GM12872 (cell line): Measurements from ENCODE around the gene OR14A16.

Experiments used
- CTCF ChIP-seq: IDR thresholded peaks from 3 replicates; pipeline ENCODE4 v1.5.1; 2011; ENCODE audit warnings: low read depth, mild to moderate bottlenecking, low read length, moderate library complexity; ENCODE audit not compliant: insufficient read depth

The OR14A16 gene

GRCh38 chr1:247840818-247841217 is 16.9 kb upstream of the OR14A16 start:
- no peak for TF ChIP-seq CTCF

GRCh38 chr1:247833601-247834000 is 9.7 kb upstream of the OR14A16 start:
- no peak for TF ChIP-seq CTCF

DNA sequence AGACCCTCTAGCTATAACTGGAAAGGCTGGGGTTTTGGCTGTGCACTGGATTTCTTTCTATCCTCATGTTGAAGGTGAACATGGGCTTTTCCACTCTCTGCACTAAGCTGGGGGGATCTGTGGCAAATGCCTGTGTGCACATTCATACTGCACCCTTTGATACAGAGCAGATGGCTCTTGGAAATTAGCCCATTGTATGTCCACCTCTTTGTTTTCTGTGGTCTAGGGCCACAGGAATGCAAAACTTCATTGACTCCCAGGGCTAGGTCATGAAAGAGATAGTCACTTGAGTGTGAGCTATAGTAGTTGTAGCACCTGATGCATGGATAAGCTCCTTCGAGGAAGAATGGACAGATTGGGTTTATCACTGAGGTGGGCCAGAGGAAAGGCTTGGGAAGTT is 5.7 kb upstream of the OR14A16 start:
- no peak for TF ChIP-seq CTCF

DNA sequence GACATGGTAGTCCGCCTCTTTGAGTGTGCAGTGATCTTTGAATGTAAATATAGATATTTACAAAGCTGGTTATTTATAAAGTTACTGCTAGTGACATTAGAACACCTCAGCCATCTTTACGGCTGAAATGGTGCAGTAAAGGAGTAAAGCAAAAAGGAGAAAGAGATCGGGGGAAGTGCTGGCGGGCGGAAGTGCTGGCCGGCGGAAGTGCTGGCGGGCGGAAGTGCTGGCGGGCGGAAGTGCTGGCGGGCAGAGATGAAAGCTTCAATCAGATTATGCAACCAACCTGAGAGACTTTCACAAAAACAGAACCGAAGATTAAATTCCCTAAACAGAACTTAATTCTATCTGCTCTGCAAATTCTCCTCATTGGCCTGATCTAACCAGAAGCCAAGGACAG is 1.4 kb upstream of the OR14A16 start:
- TF ChIP-seq CTCF, result no peak

GRCh38 chr1:247822060-247822459 is 1.9 kb downstream of the OR14A16 start:
- no peak for TF ChIP-seq CTCF

DNA sequence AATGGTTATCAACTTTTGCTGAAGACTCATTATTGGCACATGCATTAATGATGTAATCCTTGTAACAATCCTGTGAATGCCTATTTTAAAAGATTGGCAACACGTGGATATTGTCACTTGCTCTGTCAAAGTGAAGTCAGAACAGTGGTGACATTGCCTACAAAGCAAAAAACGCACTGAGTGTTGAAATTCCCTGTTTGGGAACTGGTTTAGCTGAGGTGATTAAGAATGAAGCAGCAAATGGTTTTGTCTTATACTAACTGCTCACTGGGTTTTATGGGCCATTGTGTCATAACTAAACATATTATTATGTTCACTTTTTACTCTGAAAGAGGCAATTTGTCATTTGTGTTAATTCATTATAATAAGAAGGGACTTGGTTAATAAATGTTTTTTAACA is 11.3 kb downstream of the OR14A16 start:
- no peak for TF ChIP-seq CTCF

DNA sequence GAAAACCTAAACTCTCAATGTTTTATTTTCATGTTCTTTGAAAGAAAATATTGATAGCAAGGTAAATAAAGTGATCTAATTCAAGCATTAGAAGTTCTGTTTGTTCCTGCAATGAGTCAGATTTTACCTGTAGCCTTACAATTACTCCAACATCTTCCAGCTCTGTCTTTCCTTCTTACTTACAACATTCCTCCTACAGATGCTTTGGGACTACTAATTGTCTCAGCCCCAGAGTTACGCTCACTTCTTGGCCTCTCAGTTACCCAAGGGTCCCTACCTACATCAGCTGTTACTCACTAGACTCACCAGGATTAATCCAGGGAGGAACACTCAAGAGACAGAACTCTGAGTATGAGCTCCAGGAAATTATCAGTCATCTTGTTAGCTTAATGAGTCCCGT is 26.4 kb downstream of the OR14A16 start:
- TF ChIP-seq CTCF, result no peak

DNA sequence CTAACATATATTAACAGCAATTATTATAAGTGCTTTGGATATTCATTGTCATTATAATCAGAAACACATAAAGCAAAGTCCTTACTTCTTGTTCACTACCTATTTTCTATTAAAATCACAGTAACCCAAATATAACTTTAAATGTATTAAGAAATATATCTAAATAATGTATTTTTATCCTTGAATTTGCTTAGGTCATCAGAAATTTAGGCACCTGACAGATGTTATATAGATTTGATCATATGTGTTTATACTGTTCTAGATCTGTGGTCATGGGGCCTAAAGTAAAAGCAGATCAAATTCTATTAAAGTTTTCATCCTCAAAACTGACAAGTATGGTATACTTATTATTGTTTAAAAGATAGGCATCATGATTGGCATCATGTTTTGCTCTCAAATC is 54.3 kb downstream of the OR14A16 start:
- TF ChIP-seq CTCF, result no peak
